Ascending aorta (tissue), 2 donors: Measurements from ENCODE around the gene TAOK1. TPM values are rescaled to one million over a fixed set of nuclear protein-coding genes. Genes with fewer than 3 reads are reported as not detected.

Source experiments
- DNase-seq, 2 donors: peaks; one replicate each; pipeline ENCODE4 v3.0.0-alpha.2; 2019; ENCODE audit warnings: low spot score in 2 of 2
- H3K27ac ChIP-seq, 2 donors: fragments of 200-600 bp; sonication (generic); one replicate each; pipeline ENCODE4 v1.5.1; 2016 to 2017; ENCODE audit warnings: mild to moderate bottlenecking in 1 of 2
- H3K27me3 ChIP-seq: fragments of 200-600 bp; sonication (generic); one replicate; pipeline ENCODE4 v1.5.1; 2017
- H3K36me3 ChIP-seq, 2 donors: fragments of 200-600 bp; sonication (generic); one replicate each; pipeline ENCODE4 v1.5.1; 2016
- H3K4me1 ChIP-seq, 2 donors: fragments of 200-600 bp; sonication (generic); one replicate each; pipeline ENCODE4 v1.5.1; 2016 to 2017; ENCODE audit warnings: mild to moderate bottlenecking in 1 of 2
- H3K4me3 ChIP-seq, 2 donors: fragments of 200-600 bp; sonication (generic); one replicate each; pipeline ENCODE4 v1.5.1; 2016 to 2017; ENCODE audit warnings: mild to moderate bottlenecking in 1 of 2
- H3K9me3 ChIP-seq, 2 donors: fragments of 200-600 bp; sonication (generic); one replicate each; pipeline ENCODE4 v1.5.1; 2016
- CTCF ChIP-seq, 3 experiments: fragments of 200-600 bp in 2 of 3; fragments of 450-650 bp in 1 of 3; sonication (generic) in 2 of 3; IDR thresholded peaks; one replicate each; pipeline ENCODE4 v1.5.1; 2016 to 2019; ENCODE audit warnings: antibody characterized with exemption in 3 of 3, mild to moderate bottlenecking in 1 of 3, moderate library complexity in 1 of 3
- intact Hi-C: fragments of 100-400 bp; cut with DNase I; formaldehyde crosslinking; loops from one replicate; pipeline ENCODE4 v1.15.1; 2023
- total RNA-seq: library from RNA; depleted of rRNA; stranded (reverse); fragments of >200 nt; gene quantifications from one replicate; pipeline ENCODE4 v1.1.0, GENCODE V29; 2016

TAOK1 gene
- total RNA-seq, 1 donor from 2014 or later = 20.8 TPM

- Histone ChIP-seq H3K9me3 (no peaks in the 10 kb centered on the region), H3K27ac (peak overlapping the region; percentile 87 to 95), H3K36me3 (no peaks in the 10 kb centered on the region), H3K4me3 (peak overlapping the region; percentile 84 to 88), H3K27me3 (no peaks in the 10 kb centered on the region), H3K4me1 (peaks cover 36 to 51% of the 10 kb centered on the region in 2 donors)
- intact Hi-C loops = loop anchor here (1.0 to 5.0 kb wide), 5 partner anchors 12 to 339 kb away; partner anchors contain the start of gene SSH2
- peak in 1 of 2 donors; percentile 91 for DNase-seq
- TF ChIP-seq CTCF (IDR thresholded peaks at IDR 0.05) = peak; percentile 93 to 94 (median 94)
Measured at GRCh38 chr17:29591737-29592608, 201.8 kb downstream of the TAOK1 start.

DNA sequence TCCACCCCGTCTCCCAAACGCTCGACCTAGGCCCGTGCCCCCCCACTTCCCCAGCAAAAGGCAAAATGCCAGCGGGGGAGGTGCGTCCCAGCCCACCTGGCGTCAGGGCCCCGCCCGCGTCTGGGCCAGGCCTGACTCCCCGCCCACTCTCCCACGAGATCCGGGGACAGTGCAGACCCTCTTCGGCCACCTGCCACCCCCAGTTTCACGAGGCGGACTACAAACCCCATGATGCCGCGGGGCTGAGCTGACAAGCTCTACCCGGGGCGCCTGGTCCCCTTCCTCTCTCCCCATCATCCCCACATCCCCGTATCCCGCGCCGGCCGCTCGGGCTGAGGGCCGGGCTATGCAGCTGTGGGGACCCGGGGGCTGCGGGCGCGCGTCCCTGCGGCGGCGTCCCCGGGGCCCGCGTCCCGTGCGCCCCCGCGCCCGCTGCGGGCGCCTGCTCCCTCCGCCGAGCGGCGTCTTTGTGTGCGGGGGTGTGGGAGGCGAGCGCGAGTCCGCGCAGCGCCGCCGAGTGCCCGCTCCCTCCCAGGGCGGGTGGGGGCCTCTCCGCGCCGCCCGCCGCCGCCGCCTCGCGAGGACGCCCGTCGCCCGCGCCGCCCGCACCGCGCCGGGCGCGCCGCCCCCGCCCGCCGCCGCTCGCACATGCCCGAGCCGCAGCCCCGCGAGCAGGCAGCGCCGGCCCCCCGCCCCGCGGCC, 202.8 kb downstream of the TAOK1 start, which contains the start of gene ANKRD13B:
ANKRD13B (plus strand) TSS at position 283 of the 702 bp plus-strand sequence. CDS start 490 bp downstream, outside the sequence.
- Histone ChIP-seq H3K4me3 (peak within 1 kb of the TSS; percentile 84 to 88), H3K27me3 (no peaks in the 10 kb centered on the region), H3K36me3 (no peaks in the 10 kb centered on the region), H3K4me1 (peaks cover 34 to 45% of the 10 kb centered on the region in 2 donors), H3K27ac (peak within 1 kb of the TSS; percentile 87 to 95), H3K9me3 (no peaks in the 10 kb centered on the region)
- intact Hi-C loops = loop anchor here (5.0 kb wide), 1 partner anchor 169 kb away; no protein-coding TSS in a partner anchor
- TF ChIP-seq CTCF (IDR thresholded peaks at IDR 0.05) = no peak
- DNase-seq = no peak

GRCh38 chr17:29593591-29594518, 203.7 kb downstream of the TAOK1 start:
- no peak for DNase-seq
- TF ChIP-seq CTCF (IDR thresholded peaks at IDR 0.05) = peak in 1 of 3 experiments; percentile 16
- Histone ChIP-seq H3K4me1 (peaks cover 29 to 37% of the 10 kb centered on the region in 2 donors), H3K27me3 (no peaks in the 10 kb centered on the region), H3K36me3 (no peaks in the 10 kb centered on the region), H3K9me3 (no peaks in the 10 kb centered on the region), H3K4me3 (peak overlapping the region; percentile 62 to 88), H3K27ac (no peak overlapping the region)
- intact Hi-C loops = loop anchor here (5.0 kb wide), 1 partner anchor 168 kb away; no protein-coding TSS in a partner anchor

DNA sequence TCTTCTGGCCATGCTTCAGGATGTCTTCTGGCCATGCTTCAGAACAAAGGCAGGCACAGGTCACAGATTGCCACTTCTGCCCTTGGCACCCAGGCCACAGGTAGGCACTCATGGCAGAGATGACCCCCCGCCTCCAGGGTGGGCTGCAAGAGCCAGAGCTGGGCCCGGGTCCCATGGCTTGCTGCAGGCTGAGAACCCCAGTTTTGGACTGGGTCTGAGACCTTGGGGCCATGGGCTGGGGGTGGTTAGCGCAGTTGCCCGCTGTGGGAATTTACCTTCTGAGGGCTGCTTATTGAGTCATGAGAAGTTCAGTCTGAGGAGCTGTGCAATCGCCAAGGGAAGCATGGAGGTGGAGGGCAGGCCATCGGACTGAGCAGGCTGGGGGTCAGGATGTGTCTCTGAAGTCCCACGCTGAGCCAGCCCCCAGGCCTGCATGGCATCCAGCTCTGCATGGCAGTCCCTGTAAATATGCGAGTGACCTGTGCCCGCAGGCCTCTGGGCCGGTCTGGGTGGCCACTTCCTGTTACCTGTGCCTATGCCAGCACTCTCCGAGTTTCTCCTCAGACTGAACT, 204.4 kb downstream of the TAOK1 start:
- Histone ChIP-seq H3K9me3 (no peaks in the 10 kb centered on the region), H3K4me1 (peaks cover 29 to 37% of the 10 kb centered on the region in 2 donors), H3K4me3 (peak overlapping the region in 1 of 2 donors; percentile 88), H3K36me3 (no peaks in the 10 kb centered on the region), H3K27ac (no peak overlapping the region), H3K27me3 (no peaks in the 10 kb centered on the region)
- TF ChIP-seq CTCF (IDR thresholded peaks at IDR 0.05) = no peak
- intact Hi-C loops = loop anchor here (5.0 kb wide), 1 partner anchor 168 kb away; no protein-coding TSS in a partner anchor
- no peak for DNase-seq
